GM12801 (cell line): ENCODE results near the gene PLA2G2D.

ENCODE experiments used
- CTCF ChIP-seq: IDR thresholded peaks from one replicate; pipeline ENCODE4 v1.5.1; 2011; ENCODE audit warnings: control low read depth; ENCODE audit not compliant: insufficient read length; ENCODE audit errors: extremely low read depth

The PLA2G2D gene

GRCh38 chr1:20120796-20121195, 1.5 kb upstream of the PLA2G2D start:
- TF ChIP-seq CTCF, result no peak

GRCh38 chr1:20117236-20117635, 2.1 kb downstream of the PLA2G2D start:
- TF ChIP-seq CTCF, result no peak

GRCh38 chr1:20115916-20116315, 3.4 kb downstream of the PLA2G2D start:
- no peak for TF ChIP-seq CTCF

GRCh38 chr1:20115479-20115878, 3.9 kb downstream of the PLA2G2D start:
- no peak for TF ChIP-seq CTCF

GRCh38 chr1:20114021-20114648, 5.2 kb downstream of the PLA2G2D start:
- no peak for TF ChIP-seq CTCF

GRCh38 chr1:20112279-20113000, 6.9 kb downstream of the PLA2G2D start:
- TF ChIP-seq CTCF, result no peak

GRCh38 chr1:20111452-20111851, 7.9 kb downstream of the PLA2G2D start:
- no peak for TF ChIP-seq CTCF
